Esophagus muscularis mucosa (tissue), 4 donors: ENCODE results near the gene HRH2. TPM values are rescaled to one million over a fixed set of nuclear protein-coding genes. Genes with fewer than 3 reads are reported as not detected.

Experiments
- DNase-seq: peaks from one replicate; pipeline ENCODE4 v3.0.0-alpha.2; 2017; ENCODE audit errors: extremely low spot score
- H3K27ac ChIP-seq, 4 donors: fragments of 200-600 bp; sonication (generic); replicated peaks in 1 of 4; 1 replicate in 3 of 4; 2 replicates in 1 of 4; pipeline ENCODE4 v1.5.1; 2016 to 2019; ENCODE audit warnings: mild to moderate bottlenecking in 1 of 4
- H3K27me3 ChIP-seq, 4 donors: fragments of 200-600 bp; sonication (generic); one replicate each; pipeline versions ENCODE4 v1.5.1 to v1.6.0; 2016 to 2019
- H3K36me3 ChIP-seq, 4 donors: fragments of 200-600 bp; sonication (generic); one replicate each; pipeline ENCODE4 v1.5.1; 2016 to 2019
- H3K4me1 ChIP-seq, 4 donors: fragments of 200-600 bp; sonication (generic); one replicate each; pipeline ENCODE4 v1.5.1; 2016 to 2019
- H3K4me3 ChIP-seq, 4 donors: fragments of 200-600 bp; sonication (generic); 1 replicate in 2 of 4; 2 replicates in 2 of 4; pipeline ENCODE4 v1.5.1; 2016 to 2019; ENCODE audit warnings: mild to moderate bottlenecking in 4 of 4, moderate library complexity in 1 of 4
- H3K9me3 ChIP-seq, 4 donors: fragments of 200-600 bp; sonication (generic); 1 replicate in 3 of 4; 2 replicates in 1 of 4; pipeline ENCODE4 v1.5.1; 2016 to 2019
- CTCF ChIP-seq, 3 experiments: fragments of 200-600 bp in 2 of 3; fragments of 450-650 bp in 1 of 3; sonication (generic) in 2 of 3; IDR thresholded peaks; one replicate each; pipeline ENCODE4 v1.5.1; 2017 to 2019; ENCODE audit warnings: antibody characterized with exemption in 3 of 3, mild to moderate bottlenecking in 2 of 3, moderate library complexity in 1 of 3
- EP300 ChIP-seq: sonication (generic); formaldehyde crosslinking; IDR thresholded peaks from one replicate; pipeline ENCODE4 v1.6.1; 2017; ENCODE audit warnings: antibody characterized with exemption
- POLR2A ChIP-seq: fragments of 450-650 bp; IDR thresholded peaks from one replicate; pipeline ENCODE4 v1.6.1; 2017; ENCODE audit warnings: antibody characterized with exemption, moderate library complexity, mild to moderate bottlenecking, low read depth
- POLR2AphosphoS5 ChIP-seq, 2 donors: sonication (generic); formaldehyde crosslinking; IDR thresholded peaks; one replicate each; pipeline ENCODE4 v1.6.1; 2017; ENCODE audit warnings: antibody characterized with exemption in 2 of 2
- WGBS: methylation state at CpG from one replicate; pipeline ENCODE4 v1.1.5; 2018; 5-methylcytosine and 5-hydroxymethylcytosine counted together
- intact Hi-C: fragments of 100-400 bp; cut with DNase I; formaldehyde crosslinking; loops from one replicate; pipeline ENCODE4 v1.15.1; 2023
- total RNA-seq, 4 donors: library from RNA; depleted of rRNA; stranded (reverse); fragments of >200 nt; gene quantifications; one replicate each; pipeline versions ENCODE4 v1.1.0 to v1.2.1, GENCODE V29; 2016

HRH2 gene
- total RNA-seq, result 10 to 100 TPM in 1 of 4 donors, 1 to 10 TPM in 3; 1.9 to 10.9 (median 2.8) TPM

GRCh38 chr5:175657593-175658271 lies at the start of gene HRH2:
Gene HRH2 (plus strand): TSS chr5:175658071. CDS start chr5:175683234, 25,163 bp downstream.
- no peak for DNase-seq
- 2% methylated on average over 51 of the region's 58 CpGs for WGBS
- no peaks in the 10 kb centered on the region for H3K9me3 ChIP-seq
- peak within 1 kb of the TSS; percentile 49 to 61 (median 52) for H3K4me3 ChIP-seq
- intact Hi-C loops, result no loop called here
- TF ChIP-seq CTCF (IDR thresholded peaks at IDR 0.05) (no peak), POLR2A (no peak), EP300 (no peak), POLR2AphosphoS5 (IDR thresholded peaks at IDR 0.05) (no peak)
- no peaks in the 10 kb centered on the region for H3K36me3 ChIP-seq
- peak within 1 kb of the TSS in 3 of 4 donors; percentile 31 to 60 (median 52) for H3K27ac ChIP-seq
- peaks cover 0 to 78% (median 13%) of the 10 kb centered on the region in 4 donors for H3K27me3 ChIP-seq
- peaks cover 5 to 18% (median 15%) of the 10 kb centered on the region in 4 donors for H3K4me1 ChIP-seq

- no peaks in the 10 kb centered on the region for H3K4me1 ChIP-seq
- intact Hi-C loops, result no loop called here
- no peak overlapping the region for H3K27ac ChIP-seq
- H3K9me3 ChIP-seq, result no peaks in the 10 kb centered on the region
- H3K27me3 ChIP-seq, result peaks cover 0 to 21% (median 0%) of the 10 kb centered on the region in 4 donors
- 81% methylated on average over 11 of the region's 11 CpGs for WGBS
- TF ChIP-seq POLR2A (no peak), POLR2AphosphoS5 (IDR thresholded peaks at IDR 0.05) (no peak), EP300 (no peak), CTCF (IDR thresholded peaks at IDR 0.05) (no peak)
- no peak overlapping the region for H3K4me3 ChIP-seq
- no peaks in the 10 kb centered on the region for H3K36me3 ChIP-seq
- DNase-seq, result no peak
These were observed 48.3 kb upstream of the HRH2 start for GRCh38 chr5:175609526-175609925.

GRCh38 chr5:175610381-175610780 lies 47.5 kb upstream of the HRH2 start:
- H3K4me3 ChIP-seq, result no peak overlapping the region
- no peak for TF ChIP-seq CTCF (IDR thresholded peaks at IDR 0.05)
- H3K27me3 ChIP-seq, result peaks cover 0 to 17% (median 0%) of the 10 kb centered on the region in 4 donors
- no peaks in the 10 kb centered on the region for H3K4me1 ChIP-seq
- no peaks in the 10 kb centered on the region for H3K36me3 ChIP-seq
- no peak for DNase-seq
- 84% methylated on average over 5 of the region's 5 CpGs for WGBS
- H3K9me3 ChIP-seq, result no peaks in the 10 kb centered on the region
- H3K27ac ChIP-seq, result no peak overlapping the region
- intact Hi-C loops, result no loop called here

GRCh38 chr5:175610898-175611297 lies 47.0 kb upstream of the HRH2 start:
- H3K9me3 ChIP-seq, result no peaks in the 10 kb centered on the region
- 80% methylated on average over 3 of the region's 3 CpGs for WGBS
- no peak overlapping the region for H3K4me3 ChIP-seq
- peaks cover 0 to 13% (median 0%) of the 10 kb centered on the region in 4 donors for H3K27me3 ChIP-seq
- DNase-seq, result no peak
- H3K27ac ChIP-seq, result no peak overlapping the region
- intact Hi-C loops, result no loop called here
- TF ChIP-seq EP300 (no peak), CTCF (IDR thresholded peaks at IDR 0.05) (no peak), POLR2AphosphoS5 (IDR thresholded peaks at IDR 0.05) (no peak), POLR2A (no peak)
- no peaks in the 10 kb centered on the region for H3K4me1 ChIP-seq
- H3K36me3 ChIP-seq, result no peaks in the 10 kb centered on the region
